K562 (cell line): ENCODE results near the gene CLCF1. TPM values are rescaled to one million over a fixed set of nuclear protein-coding genes. Genes with fewer than 3 reads are reported as not detected.

Experiments used
- BACH1 ChIP-seq: fragments of 200-800 bp; sonication (Bioruptor generic); IDR thresholded peaks from 2 replicates; pipeline ENCODE4 v1.6.1; 2016; ENCODE audit warnings: missing genetic modification characterization, missing compliant biosample characterization
- C11orf30 ChIP-seq: fragments of 450-650 bp; IDR thresholded peaks from 2 replicates; pipeline ENCODE4 v1.6.1; 2016; ENCODE audit warnings: low read depth, mild to moderate bottlenecking
- CCNT2 ChIP-seq: IDR thresholded peaks from 2 replicates; pipeline ENCODE4 v1.6.1; 2011; ENCODE audit warnings: borderline replicate concordance, low read depth, mild to moderate bottlenecking, moderate library complexity, mixed read lengths, low read length; ENCODE audit not compliant: insufficient read length; ENCODE audit errors: extremely low read depth
- COPS2 ChIP-seq: fragments of 450-650 bp; conservative IDR thresholded peaks from 2 replicates; pipeline ENCODE4 v1.6.1; 2016; ENCODE audit warnings: mild to moderate bottlenecking, moderate library complexity
- GATAD2B ChIP-seq: fragments of 450-650 bp; IDR thresholded peaks from 2 replicates; pipeline ENCODE4 v1.6.1; 2017; ENCODE audit warnings: mild to moderate bottlenecking, borderline replicate concordance
- JUND ChIP-seq, 2 experiments: IDR thresholded peaks; 2 replicates in 1 of 2; 3 replicates in 1 of 2; pipeline ENCODE4 v1.6.1; 2011; ENCODE audit warnings: borderline replicate concordance in 2 of 2, low read depth in 2 of 2, low read length in 2 of 2, improper control_type of control experiment in 1 of 2, missing biosample characterization in 1 of 2, missing genetic modification characterization in 1 of 2, missing genetic modification reagents in 1 of 2
- KLF1 ChIP-seq: fragments of 450-650 bp; IDR thresholded peaks from 2 replicates; pipeline ENCODE4 v1.6.1; 2016; ENCODE audit warnings: missing genetic modification characterization, missing compliant biosample characterization
- MLLT1 ChIP-seq, 2 experiments: fragments of 450-650 bp; IDR thresholded peaks; 2 replicates each; pipeline ENCODE4 v1.6.1; 2016
- MTA2 ChIP-seq: fragments of 450-650 bp; IDR thresholded peaks from 2 replicates; pipeline ENCODE4 v1.6.1; 2016; ENCODE audit warnings: low read depth
- NR3C1 ChIP-seq: sonication (generic); formaldehyde crosslinking; IDR thresholded peaks from 2 replicates; pipeline ENCODE4 v1.8.1; 2022; ENCODE audit warnings: missing genetic modification reagents
- PBX2 ChIP-seq, 2 experiments: IDR thresholded peaks in 1 of 2; conservative IDR thresholded peaks in 1 of 2; 2 replicates each; pipeline ENCODE4 v1.6.1; 2016; ENCODE audit warnings: low read depth in 2 of 2, mild to moderate bottlenecking in 1 of 2, missing compliant biosample characterization in 1 of 2, missing genetic modification characterization in 1 of 2, moderate library complexity in 1 of 2
- PPARD ChIP-seq: fragments of 250-450 bp; sonication (Bioruptor Pico); IDR thresholded peaks from 2 replicates; pipeline ENCODE4 v1.8.0; 2022; ENCODE audit warnings: inconsistent platforms, mild to moderate bottlenecking, moderate library complexity
- RB1 ChIP-seq: fragments of 450-650 bp; IDR thresholded peaks from 2 replicates; pipeline ENCODE4 v1.6.1; 2017; ENCODE audit warnings: low read depth, mild to moderate bottlenecking
- USF1 ChIP-seq: sonication (generic); formaldehyde crosslinking; IDR thresholded peaks from 2 replicates; pipeline ENCODE4 v1.9.0; 2022; ENCODE audit warnings: mild to moderate bottlenecking, missing genetic modification reagents
- ZEB2 ChIP-seq: fragments of 450-650 bp; IDR thresholded peaks from 2 replicates; pipeline ENCODE4 v1.6.1; 2016
- ZNF384 ChIP-seq: IDR thresholded peaks from 2 replicates; pipeline ENCODE4 v1.6.1; 2012; ENCODE audit warnings: low read depth, low read length, improper control_type of control experiment
- ZNF668 ChIP-seq: fragments of 250-450 bp; sonication (Bioruptor Pico); IDR thresholded peaks from 2 replicates; pipeline ENCODE4 v1.8.0; 2022; ENCODE audit warnings: mild to moderate bottlenecking, inconsistent platforms
- ZNF76 ChIP-seq: fragments of 250-450 bp; sonication (Bioruptor Pico); IDR thresholded peaks from 2 replicates; pipeline ENCODE4 v1.4.0; 2020; ENCODE audit warnings: mild to moderate bottlenecking, moderate library complexity, borderline replicate concordance
- polyA plus RNA-seq, 8 experiments: library from polyadenylated mRNA; depleted of rRNA in 4 of 8; stranded (reverse) in 5 of 8; unstranded in 3 of 8; fragments of >200 nt; fragmentation: Nextera tagmentation in 2 of 8; fragmentation: Illumina TruSeq in 1 of 8; extraction: Ambion mirVana in 2 of 8; extraction: Trizol in 1 of 8; gene quantifications; 2 replicates each; pipeline versions ENCODE4 v1.2.1 to v1.2.3, GENCODE V29; 2011 to 2014; ENCODE audit warnings: inconsistent platforms in 1 of 8, missing spikeins in 1 of 8
- total RNA-seq, 7 experiments: library from RNA; depleted of rRNA in 6 of 7; stranded (reverse); fragments of >200 nt in 6 of 7; fragmentation: Illumina TruSeq in 2 of 7; extraction: Trizol in 2 of 7; gene quantifications; 2 replicates each; pipeline versions ENCODE4 v1.2.1 to v1.2.3, GENCODE V29; 2011 to 2021; ENCODE audit warnings: low replicate concordance in 1 of 7
- TF ChIP-seq, protein P1 (sequence below): sonication (generic); formaldehyde crosslinking; IDR thresholded peaks from 2 replicates; pipeline ENCODE4 v1.8.0; 2022; ENCODE audit warnings: mild to moderate bottlenecking, missing genetic modification reagents
- TF ChIP-seq, protein P2 (sequence below): sonication (generic); formaldehyde crosslinking; IDR thresholded peaks from 2 replicates; pipeline ENCODE4 v1.8.0; 2022; ENCODE audit warnings: mild to moderate bottlenecking, missing genetic modification reagents, borderline replicate concordance

Gene CLCF1
- total and polyA plus RNA-seq, 9 of the 15 experiments (the other 6 are each of a cell fraction or from before 2014, with no cell fraction given) = 0.49 to 5.8 (median 3.0) TPM

- TF ChIP-seq KLF1 (tag) = no peak
- no peak for TF ChIP-seq C11orf30
- TF ChIP-seq USF1 (CRISPR knock-in tag) = no peak
- TF ChIP-seq COPS2 = no peak
- no peak for TF ChIP-seq MTA2
- peak; percentile 59; the same call in 1 of the 2 replicates for TF ChIP-seq ZEB2
- no peak for TF ChIP-seq PBX2 (CRISPR knock-in tag; IDR thresholded peaks at IDR 0.05; ENCODE audit: low read depth)
- no peak for TF ChIP-seq PBX2 (tag; conservative IDR thresholded peaks at IDR 0.05; ENCODE audit: low read depth)
- TF ChIP-seq JUND (IDR thresholded peaks at IDR 0.05; ENCODE audit: borderline replicate concordance, low read depth, low read length) = peak; percentile 43; the same call in 1 of the 2 replicates
- TF ChIP-seq JUND (tag; IDR thresholded peaks at IDR 0.05; ENCODE audit: borderline replicate concordance, low read depth, low read length) = no peak; the same call in 2 of the 3 replicates
- TF ChIP-seq GATAD2B = no peak
- TF ChIP-seq RB1 = peak; percentile 74
- TF ChIP-seq PPARD (CRISPR knock-in tag) = no peak
- TF ChIP-seq MLLT1 (IDR thresholded peaks at IDR 0.05) = peak in 1 of 2 experiments; percentile 26; a peak in 1 of 4 replicates
- no peak for TF ChIP-seq CCNT2
- TF ChIP-seq, protein P1, sequence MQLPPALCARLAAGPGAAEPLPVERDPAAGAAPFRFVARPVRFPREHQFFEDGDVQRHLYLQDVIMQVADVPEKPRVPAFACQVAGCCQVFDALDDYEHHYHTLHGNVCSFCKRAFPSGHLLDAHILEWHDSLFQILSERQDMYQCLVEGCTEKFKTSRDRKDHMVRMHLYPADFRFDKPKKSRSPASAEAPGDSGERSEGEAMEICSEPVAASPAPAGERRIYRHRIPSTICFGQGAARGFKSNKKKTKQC = no peak
- no peak for TF ChIP-seq ZNF668 (CRISPR knock-in tag)
- no peak for TF ChIP-seq BACH1 (tag)
- TF ChIP-seq, protein P2, sequence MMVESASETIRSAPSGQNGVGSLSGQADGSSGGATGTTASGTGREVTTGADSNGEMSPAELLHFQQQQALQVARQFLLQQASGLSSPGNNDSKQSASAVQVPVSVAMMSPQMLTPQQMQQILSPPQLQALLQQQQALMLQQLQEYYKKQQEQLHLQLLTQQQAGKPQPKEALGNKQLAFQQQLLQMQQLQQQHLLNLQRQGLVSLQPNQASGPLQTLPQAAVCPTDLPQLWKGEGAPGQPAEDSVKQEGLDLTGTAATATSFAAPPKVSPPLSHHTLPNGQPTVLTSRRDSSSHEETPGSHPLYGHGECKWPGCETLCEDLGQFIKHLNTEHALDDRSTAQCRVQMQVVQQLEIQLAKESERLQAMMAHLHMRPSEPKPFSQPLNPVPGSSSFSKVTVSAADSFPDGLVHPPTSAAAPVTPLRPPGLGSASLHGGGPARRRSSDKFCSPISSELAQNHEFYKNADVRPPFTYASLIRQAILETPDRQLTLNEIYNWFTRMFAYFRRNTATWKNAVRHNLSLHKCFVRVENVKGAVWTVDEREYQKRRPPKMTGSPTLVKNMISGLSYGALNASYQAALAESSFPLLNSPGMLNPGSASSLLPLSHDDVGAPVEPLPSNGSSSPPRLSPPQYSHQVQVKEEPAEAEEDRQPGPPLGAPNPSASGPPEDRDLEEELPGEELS (CRISPR knock-in tag) = no peak
- TF ChIP-seq ZNF76 (CRISPR knock-in tag) = no peak
- no peak for TF ChIP-seq NR3C1
- 0 out of 2 replicates have a peak, but pooled peaks have one; percentile 31 for TF ChIP-seq ZNF384
These were observed 16.4 kb downstream of the CLCF1 start (continued) for GRCh38 chr11:67356864-67357561.
